GM13977 (cell line): ENCODE measurements around the gene TMEM92.

Experiments
- DNase-seq: peaks from one replicate; pipeline ENCODE4 v3.0.0; 2012; ENCODE audit warnings: low spot score
- in situ Hi-C: fragments of 300-500 bp; cut with MboI; formaldehyde crosslinking; loops from one replicate; pipeline ENCODE4 v1.12.0; 2022; ENCODE audit warnings: low sequenced_read_pairs, low pct_unique_long_range_greater_than_20kb, mixed read lengths, inconsistent platforms; ENCODE audit not compliant: unreplicated experiment
- TF ChIP-seq, protein P1 (sequence below): IDR thresholded peaks from 2 replicates; pipeline ENCODE4 v1.5.1; 2012; ENCODE audit warnings: mild to moderate bottlenecking, control low read depth; ENCODE audit not compliant: insufficient read depth; ENCODE audit errors: extremely low read depth, missing control alignments

Gene TMEM92

GRCh38 chr17:50256826-50257618 lies 17.2 kb upstream of the TMEM92 start:
- in situ Hi-C loops: no loop called here
- TF ChIP-seq, protein P1, sequence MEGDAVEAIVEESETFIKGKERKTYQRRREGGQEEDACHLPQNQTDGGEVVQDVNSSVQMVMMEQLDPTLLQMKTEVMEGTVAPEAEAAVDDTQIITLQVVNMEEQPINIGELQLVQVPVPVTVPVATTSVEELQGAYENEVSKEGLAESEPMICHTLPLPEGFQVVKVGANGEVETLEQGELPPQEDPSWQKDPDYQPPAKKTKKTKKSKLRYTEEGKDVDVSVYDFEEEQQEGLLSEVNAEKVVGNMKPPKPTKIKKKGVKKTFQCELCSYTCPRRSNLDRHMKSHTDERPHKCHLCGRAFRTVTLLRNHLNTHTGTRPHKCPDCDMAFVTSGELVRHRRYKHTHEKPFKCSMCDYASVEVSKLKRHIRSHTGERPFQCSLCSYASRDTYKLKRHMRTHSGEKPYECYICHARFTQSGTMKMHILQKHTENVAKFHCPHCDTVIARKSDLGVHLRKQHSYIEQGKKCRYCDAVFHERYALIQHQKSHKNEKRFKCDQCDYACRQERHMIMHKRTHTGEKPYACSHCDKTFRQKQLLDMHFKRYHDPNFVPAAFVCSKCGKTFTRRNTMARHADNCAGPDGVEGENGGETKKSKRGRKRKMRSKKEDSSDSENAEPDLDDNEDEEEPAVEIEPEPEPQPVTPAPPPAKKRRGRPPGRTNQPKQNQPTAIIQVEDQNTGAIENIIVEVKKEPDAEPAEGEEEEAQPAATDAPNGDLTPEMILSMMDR: no peak
- peak; percentile 19 for DNase-seq

- peak; percentile 17 for DNase-seq
- TF ChIP-seq, protein P1: no peak
- in situ Hi-C loops: no loop called here
Measured at GRCh38 chr17:50257676-50258224, 16.5 kb upstream of the TMEM92 start.

DNA sequence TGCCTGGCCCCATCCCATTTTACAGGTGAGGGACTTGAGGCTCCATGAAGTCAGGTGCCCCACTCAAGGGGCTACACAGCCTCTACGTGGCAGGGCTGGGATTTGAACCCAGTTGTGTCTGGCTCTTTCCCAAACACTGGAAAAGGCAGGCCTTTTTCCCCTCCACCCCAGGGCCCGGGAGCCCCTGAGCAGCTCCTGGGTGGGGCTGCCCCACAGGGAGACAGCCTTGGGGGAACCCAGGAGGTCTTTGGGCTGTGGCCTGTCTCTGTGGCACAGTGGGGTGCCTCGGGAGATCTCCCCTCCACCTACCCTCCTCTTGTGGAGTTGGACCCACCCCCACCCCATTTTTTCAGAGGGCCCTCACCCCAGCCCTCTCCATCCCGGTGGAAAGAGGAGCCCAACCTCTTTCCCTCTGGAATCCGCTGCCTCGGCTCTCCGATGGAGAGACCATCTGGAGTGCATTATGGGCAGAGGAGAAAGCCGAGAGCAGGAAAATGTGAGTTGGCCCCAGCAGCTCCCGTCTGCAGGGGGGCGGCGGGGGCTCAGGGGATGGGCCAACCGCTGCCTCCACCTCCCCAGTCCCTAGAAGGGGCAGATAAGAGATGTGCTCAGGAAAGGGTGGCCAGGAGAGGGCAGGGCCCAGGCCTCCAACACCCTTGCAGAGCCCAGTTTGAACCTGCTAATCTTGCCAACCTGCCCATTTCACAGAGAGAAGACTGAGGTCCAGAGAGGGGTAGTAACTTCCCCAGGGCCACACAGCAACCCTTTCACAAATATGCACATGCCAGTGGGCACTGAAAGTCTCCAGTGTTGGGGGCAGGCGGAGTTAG lies 15.4 kb upstream of the TMEM92 start:
- no peak for DNase-seq
- in situ Hi-C loops: no loop called here
- TF ChIP-seq, protein P1: no peak

DNA sequence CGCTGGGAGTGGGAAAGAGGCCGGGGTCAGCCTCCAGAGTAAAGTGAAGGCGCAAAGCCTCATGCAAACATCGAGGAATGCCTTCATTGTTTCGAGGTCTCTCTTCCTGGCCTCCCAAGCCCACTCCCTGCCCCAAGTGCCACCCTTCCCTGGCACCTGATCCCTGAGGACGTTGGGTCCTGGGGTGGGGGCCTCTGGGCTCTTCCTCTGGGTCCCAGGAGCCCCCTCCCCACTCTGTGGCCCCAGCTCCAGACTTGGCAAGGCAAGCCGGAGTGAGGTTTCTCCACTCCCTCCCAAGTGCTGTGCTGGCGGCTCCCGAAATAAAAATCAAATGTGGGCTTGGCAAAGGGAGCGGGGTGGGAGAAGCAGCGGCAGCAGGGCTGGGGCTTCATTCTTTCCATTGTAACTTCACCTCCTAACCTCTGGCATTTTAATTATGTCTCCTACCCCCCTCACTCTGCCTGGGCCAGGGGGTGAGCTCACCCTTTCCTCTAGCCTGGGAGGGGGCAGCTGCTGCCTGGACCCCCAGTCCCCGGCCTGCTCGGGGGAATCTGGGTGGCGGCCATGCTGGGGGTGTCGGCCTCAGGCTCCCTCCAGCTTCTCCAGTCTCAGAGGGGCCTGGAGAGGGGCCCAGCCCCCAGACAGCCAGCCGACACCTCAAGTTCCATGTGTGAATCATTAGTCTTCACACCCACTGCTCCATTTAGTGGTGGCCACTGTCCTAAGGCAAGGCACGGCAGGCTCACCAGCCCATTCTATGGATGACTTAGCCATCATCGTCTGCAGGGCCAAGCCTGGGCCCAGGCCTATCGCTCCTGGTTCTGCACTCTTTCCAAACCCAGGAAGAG lies 14.6 kb upstream of the TMEM92 start:
- DNase-seq: peak; percentile 7
- in situ Hi-C loops: no loop called here
- TF ChIP-seq, protein P1: no peak

DNA sequence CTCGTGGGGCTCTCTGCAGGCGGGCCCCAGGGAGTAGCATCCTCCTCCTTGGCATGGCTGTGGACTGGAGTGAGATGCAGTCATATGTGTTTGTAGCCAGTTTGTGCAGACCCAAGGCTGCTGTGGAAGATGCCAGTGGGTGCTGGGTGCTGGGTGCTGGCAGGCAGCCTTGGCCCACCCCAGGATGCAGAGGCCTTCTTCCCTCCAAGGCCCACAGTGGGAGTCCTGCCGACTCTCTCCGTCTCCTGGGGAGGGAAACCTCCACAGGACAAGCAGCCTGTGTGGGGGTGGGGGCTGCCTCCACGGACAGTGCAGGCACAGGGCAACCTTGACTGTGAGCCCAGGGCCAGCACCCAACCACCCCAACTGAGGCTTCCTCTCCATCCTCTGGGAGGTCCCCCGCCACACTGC lies 13.8 kb upstream of the TMEM92 start:
- TF ChIP-seq, protein P1: no peak
- in situ Hi-C loops: no loop called here
- DNase-seq: peak; percentile 12
